CD4-positive, alpha-beta T cell treated with Interleukin-12 subunit alpha and Interleukin-12 subunit beta, for 1 hour (primary cell): ENCODE measurements around the gene AKT3.
A peak's percentile ranks its signal among the peaks of the same experiment; 100 is the strongest.
"Not testable (repeated sequence)": the region's sequence is repeated elsewhere in the genome, so short reads cannot be mapped to it uniquely, and the experiment has no call there.

Experiments used
- DNase-seq: peaks from one replicate; pipeline ENCODE4 v3.0.0-alpha.2; 2020

AKT3 gene

GRCh38 chr1:243772361-243773050, 77.5 kb downstream of the AKT3 start:
- DNase-seq = not testable (repeated sequence)

- DNase-seq = no peak
Observed at GRCh38 chr1:243770860-243771259, 79.2 kb downstream of the AKT3 start.

- no peak for DNase-seq
Observed at GRCh38 chr1:243765676-243766075, 84.4 kb downstream of the AKT3 start.

GRCh38 chr1:243763806-243764205, 86.2 kb downstream of the AKT3 start:
- no peak for DNase-seq

GRCh38 chr1:243758647-243759046, 91.4 kb downstream of the AKT3 start:
- no peak for DNase-seq

- DNase-seq = no peak
Observed at GRCh38 chr1:243756529-243756928, 93.5 kb downstream of the AKT3 start.

GRCh38 chr1:243754348-243754747, 95.7 kb downstream of the AKT3 start:
- no peak for DNase-seq

GRCh38 chr1:243751506-243751905, 98.5 kb downstream of the AKT3 start:
- no peak for DNase-seq

GRCh38 chr1:243748706-243749283, 101.2 kb downstream of the AKT3 start:
- peak; percentile 70 for DNase-seq

- DNase-seq = no peak
Observed at GRCh38 chr1:243748227-243748626, 101.8 kb downstream of the AKT3 start.

GRCh38 chr1:243746751-243747150, 103.3 kb downstream of the AKT3 start:
- DNase-seq = no peak

GRCh38 chr1:243745356-243745755, 104.7 kb downstream of the AKT3 start:
- no peak for DNase-seq

GRCh38 chr1:243742819-243743218, 107.2 kb downstream of the AKT3 start:
- no peak for DNase-seq

- DNase-seq = no peak
Observed at GRCh38 chr1:243740255-243740999, 109.6 kb downstream of the AKT3 start.

- DNase-seq = no peak
Observed at GRCh38 chr1:243739335-243740003, 110.6 kb downstream of the AKT3 start.

- DNase-seq = no peak
Observed at GRCh38 chr1:243738020-243738419, 112.0 kb downstream of the AKT3 start.

GRCh38 chr1:243735457-243735856, 114.6 kb downstream of the AKT3 start:
- DNase-seq = no peak

- DNase-seq = no peak
Observed at GRCh38 chr1:243734308-243734695, 115.7 kb downstream of the AKT3 start.

GRCh38 chr1:243733670-243734307, 116.3 kb downstream of the AKT3 start:
- DNase-seq = no peak

- DNase-seq = no peak
Observed at GRCh38 chr1:243732637-243733036, 117.4 kb downstream of the AKT3 start.

- no peak for DNase-seq
Observed at GRCh38 chr1:243731974-243732625, 117.9 kb downstream of the AKT3 start.

- DNase-seq = no peak
Observed at GRCh38 chr1:243731301-243731891, 118.6 kb downstream of the AKT3 start.
